Cardiac muscle cell (in vitro differentiated cells and primary cell): ENCODE measurements around the gene CELF2. TPM values are rescaled to one million over a fixed set of nuclear protein-coding genes. Genes with fewer than 3 reads are reported as not detected.

Source experiments
- DNase-seq, 2 donors: peaks; one replicate each; pipeline versions ENCODE4 v3.0.0 to v3.0.0-alpha.2; 2010 to 2017; ENCODE audit warnings: low read depth in 1 of 2, low spot score in 1 of 2
- H3K27ac ChIP-seq: fragments of 200-600 bp; sonication (generic); 2 replicates; pipeline ENCODE4 v1.5.1; 2016
- H3K27me3 ChIP-seq: fragments of 200-600 bp; sonication (generic); 2 replicates; pipeline ENCODE4 v1.6.0; 2016; ENCODE audit warnings: control low read depth
- H3K36me3 ChIP-seq: fragments of 200-600 bp; sonication (generic); 2 replicates; pipeline ENCODE4 v1.5.1; 2016; ENCODE audit warnings: control low read depth
- H3K4me1 ChIP-seq: fragments of 200-600 bp; sonication (generic); 2 replicates; pipeline ENCODE4 v1.8.1; 2017; ENCODE audit warnings: low read depth, mild to moderate bottlenecking, mixed run types
- H3K4me3 ChIP-seq: fragments of 200-600 bp; sonication (generic); 2 replicates; pipeline ENCODE4 v1.5.1; 2016; ENCODE audit warnings: mild to moderate bottlenecking
- H3K9me3 ChIP-seq: fragments of 200-600 bp; sonication (generic); 2 replicates; pipeline ENCODE4 v1.5.1; 2017; ENCODE audit warnings: low read depth, mild to moderate bottlenecking, control low read depth
- CTCF ChIP-seq: IDR thresholded peaks from 2 replicates; pipeline ENCODE4 v1.5.1; 2012; ENCODE audit warnings: low read depth, mild to moderate bottlenecking, low read length
- polyA plus RNA-seq: library from polyadenylated mRNA; unstranded; fragments of >200 nt; fragmentation: Nextera tagmentation; extraction: Ambion mirVana; gene quantifications from 2 replicates; pipeline ENCODE4 v1.2.1, GENCODE V29; 2016
- total RNA-seq: library from RNA; depleted of rRNA; stranded (reverse); fragments of >200 nt; gene quantifications from 2 replicates; pipeline ENCODE4 v1.2.3, GENCODE V29; 2016

Gene CELF2
- total and polyA plus RNA-seq, 2 experiments from 2014 or later = 66.9 to 82.7 TPM

GRCh38 chr10:11324761-11325321 lies 307.2 kb downstream of the CELF2 start:
- Histone ChIP-seq H3K36me3 (peaks cover 17% of the 10 kb centered on the region), H3K9me3 (no peaks in the 10 kb centered on the region), H3K4me3 (no peak overlapping the region), H3K4me1 (peaks cover 12% of the 10 kb centered on the region), H3K27ac (no peak overlapping the region), H3K27me3 (no peaks in the 10 kb centered on the region)
- no peak for TF ChIP-seq CTCF
- no peak for DNase-seq

GRCh38 chr10:11325817-11326216 lies 308.1 kb downstream of the CELF2 start:
- no peak overlapping the region for H3K4me3 ChIP-seq
- peak in 1 of 2 donors; percentile 47 for DNase-seq
- H3K36me3 ChIP-seq = peaks cover 17% of the 10 kb centered on the region
- H3K27me3 ChIP-seq = no peaks in the 10 kb centered on the region
- H3K27ac ChIP-seq = no peak overlapping the region
- H3K4me1 ChIP-seq = peaks cover 12% of the 10 kb centered on the region
- no peaks in the 10 kb centered on the region for H3K9me3 ChIP-seq
- TF ChIP-seq CTCF = no peak

- Histone ChIP-seq H3K27ac (peak overlapping the region; percentile 45), H3K9me3 (no peaks in the 10 kb centered on the region), H3K4me3 (no peak overlapping the region), H3K27me3 (no peaks in the 10 kb centered on the region), H3K36me3 (peaks cover 15% of the 10 kb centered on the region), H3K4me1 (peaks cover 12% of the 10 kb centered on the region)
- TF ChIP-seq CTCF = no peak
- DNase-seq = no peak
Observed at GRCh38 chr10:11326241-11326640, 308.6 kb downstream of the CELF2 start.

- Histone ChIP-seq H3K27ac (peak overlapping the region; percentile 45), H3K4me1 (peaks cover 12% of the 10 kb centered on the region), H3K9me3 (no peaks in the 10 kb centered on the region), H3K27me3 (no peaks in the 10 kb centered on the region), H3K4me3 (no peak overlapping the region), H3K36me3 (peaks cover 9% of the 10 kb centered on the region)
- TF ChIP-seq CTCF = no peak
- no peak for DNase-seq
Observed at GRCh38 chr10:11326913-11327616, 309.4 kb downstream of the CELF2 start.

- H3K4me3 ChIP-seq = no peak overlapping the region
- H3K27me3 ChIP-seq = no peaks in the 10 kb centered on the region
- H3K4me1 ChIP-seq = peaks cover 12% of the 10 kb centered on the region
- no peaks in the 10 kb centered on the region for H3K9me3 ChIP-seq
- H3K27ac ChIP-seq = no peak overlapping the region
- peaks cover 9% of the 10 kb centered on the region for H3K36me3 ChIP-seq
- DNase-seq = no peak
- TF ChIP-seq CTCF = no peak
Observed at GRCh38 chr10:11328264-11329061, 310.8 kb downstream of the CELF2 start.
